GM19193 (cell line): Measurements from ENCODE around the gene PDLIM7.

Source experiments
- POLR2A ChIP-seq: IDR thresholded peaks from 4 replicates; pipeline ENCODE4 v1.6.1; 2011; ENCODE audit not compliant: insufficient read depth, insufficient read length; ENCODE audit errors: extremely low read depth

PDLIM7 gene

GRCh38 chr5:177493795-177494345 is 3.5 kb downstream of the PDLIM7 start:
- no peak for TF ChIP-seq POLR2A

- no peak for TF ChIP-seq POLR2A
Measured at GRCh38 chr5:177492841-177493240, 4.6 kb downstream of the PDLIM7 start.

- no peak for TF ChIP-seq POLR2A
Measured at GRCh38 chr5:177491983-177492746, 5.2 kb downstream of the PDLIM7 start.

GRCh38 chr5:177491429-177491945 is 5.9 kb downstream of the PDLIM7 start:
- no peak for TF ChIP-seq POLR2A

GRCh38 chr5:177490992-177491391 is 6.4 kb downstream of the PDLIM7 start:
- no peak for TF ChIP-seq POLR2A

- no peak for TF ChIP-seq POLR2A
Measured at GRCh38 chr5:177490311-177490991, 7.0 kb downstream of the PDLIM7 start.

GRCh38 chr5:177489119-177489716 is 8.2 kb downstream of the PDLIM7 start:
- TF ChIP-seq POLR2A = no peak

GRCh38 chr5:177487975-177488374 is 9.4 kb downstream of the PDLIM7 start:
- TF ChIP-seq POLR2A = no peak

GRCh38 chr5:177487144-177487543 is 10.3 kb downstream of the PDLIM7 start:
- TF ChIP-seq POLR2A = no peak

GRCh38 chr5:177486256-177486655 is 11.1 kb downstream of the PDLIM7 start:
- no peak for TF ChIP-seq POLR2A

GRCh38 chr5:177484902-177485549 is 12.4 kb downstream of the PDLIM7 start:
- TF ChIP-seq POLR2A = no peak

- TF ChIP-seq POLR2A = no peak
Measured at GRCh38 chr5:177483994-177484901, 13.2 kb downstream of the PDLIM7 start.

- no peak for TF ChIP-seq POLR2A
Measured at GRCh38 chr5:177483042-177483441, 14.4 kb downstream of the PDLIM7 start.

- no peak for TF ChIP-seq POLR2A
Measured at GRCh38 chr5:177482359-177482795, 15.0 kb downstream of the PDLIM7 start.

- no peak for TF ChIP-seq POLR2A
Measured at GRCh38 chr5:177479774-177480173, 17.6 kb downstream of the PDLIM7 start.
